Stimulated activated memory B cell treated with anti-CD40 and anti-IgM and Interleukin-4, amounts not matched to agents 10 μg/mL and 1 μg/mL and 100 μg/mL, for 72 hours (primary cell): ENCODE results near the gene MAN1A1.
A peak's percentile ranks its signal among the peaks of the same experiment; 100 is the strongest.

Source experiments
- ATAC-seq: fragments of 150-1000 bp; cut with Tn5 transposase; 2 replicates; pipeline ENCODE4 v1.10.0; 2021
- H3K27ac Mint-ChIP-seq: one replicate; pipeline ENCODE4 v1.8.0; 2022; ENCODE audit warnings: mild to moderate bottlenecking, mixed read lengths
- H3K27me3 Mint-ChIP-seq: one replicate; pipeline ENCODE4 v1.8.0; 2022; ENCODE audit warnings: mixed read lengths
- H3K36me3 Mint-ChIP-seq: one replicate; pipeline ENCODE4 v1.8.0; 2022; ENCODE audit warnings: mixed read lengths
- H3K4me1 Mint-ChIP-seq: one replicate; pipeline ENCODE4 v1.8.0; 2022; ENCODE audit warnings: mixed read lengths
- H3K4me3 Mint-ChIP-seq: one replicate; pipeline ENCODE4 v1.8.0; 2022; ENCODE audit warnings: mild to moderate bottlenecking, moderate library complexity, mixed read lengths
- H3K9me3 Mint-ChIP-seq: one replicate; pipeline ENCODE4 v1.8.0; 2022; ENCODE audit warnings: mixed read lengths

Gene MAN1A1

GRCh38 chr6:119337252-119337651 is 12.3 kb downstream of the MAN1A1 start:
- ATAC-seq: no peak
- H3K4me3 Mint-ChIP-seq: no peak overlapping the region
- H3K36me3 Mint-ChIP-seq: peaks cover 25% of the 10 kb centered on the region
- no peak overlapping the region for H3K27ac Mint-ChIP-seq
- no peaks in the 10 kb centered on the region for H3K27me3 Mint-ChIP-seq
- peaks cover 46% of the 10 kb centered on the region for H3K4me1 Mint-ChIP-seq
- H3K9me3 Mint-ChIP-seq: no peaks in the 10 kb centered on the region

GRCh38 chr6:119334535-119335264 is 14.9 kb downstream of the MAN1A1 start:
- Mint-ChIP-seq H3K36me3 (peaks cover 29% of the 10 kb centered on the region), H3K4me1 (peaks cover 38% of the 10 kb centered on the region)
- no peak for ATAC-seq

GRCh38 chr6:119333707-119334295 is 15.8 kb downstream of the MAN1A1 start:
- ATAC-seq: no peak
- peaks cover 24% of the 10 kb centered on the region for H3K36me3 Mint-ChIP-seq
- H3K27ac Mint-ChIP-seq: no peak overlapping the region
- no peaks in the 10 kb centered on the region for H3K27me3 Mint-ChIP-seq
- H3K9me3 Mint-ChIP-seq: no peaks in the 10 kb centered on the region
- H3K4me3 Mint-ChIP-seq: no peak overlapping the region
- peaks cover 30% of the 10 kb centered on the region for H3K4me1 Mint-ChIP-seq

More at GRCh38 chr6:119334535-119335264, 14.9 kb downstream of the MAN1A1 start:
- Mint-ChIP-seq H3K4me3 (no peak overlapping the region), H3K9me3 (no peaks in the 10 kb centered on the region), H3K27me3 (no peaks in the 10 kb centered on the region), H3K27ac (peak overlapping the region; percentile 22)

GRCh38 chr6:119333063-119333609 is 16.4 kb downstream of the MAN1A1 start:
- peaks cover 27% of the 10 kb centered on the region for H3K4me1 Mint-ChIP-seq
- no peak overlapping the region for H3K27ac Mint-ChIP-seq
- H3K36me3 Mint-ChIP-seq: peaks cover 25% of the 10 kb centered on the region
- no peak overlapping the region for H3K4me3 Mint-ChIP-seq
- no peak for ATAC-seq
- no peaks in the 10 kb centered on the region for H3K9me3 Mint-ChIP-seq
- H3K27me3 Mint-ChIP-seq: no peaks in the 10 kb centered on the region

GRCh38 chr6:119331663-119332286 is 17.8 kb downstream of the MAN1A1 start:
- Mint-ChIP-seq H3K4me3 (no peak overlapping the region), H3K27me3 (no peaks in the 10 kb centered on the region), H3K27ac (no peak overlapping the region), H3K9me3 (no peaks in the 10 kb centered on the region), H3K36me3 (peaks cover 29% of the 10 kb centered on the region), H3K4me1 (peaks cover 27% of the 10 kb centered on the region)
- ATAC-seq: no peak

GRCh38 chr6:119330520-119331113 is 18.9 kb downstream of the MAN1A1 start:
- no peaks in the 10 kb centered on the region for H3K9me3 Mint-ChIP-seq
- H3K27ac Mint-ChIP-seq: no peak overlapping the region
- peaks cover 40% of the 10 kb centered on the region for H3K36me3 Mint-ChIP-seq
- peaks cover 21% of the 10 kb centered on the region for H3K4me1 Mint-ChIP-seq
- H3K27me3 Mint-ChIP-seq: no peaks in the 10 kb centered on the region
- no peak overlapping the region for H3K4me3 Mint-ChIP-seq
- ATAC-seq: no peak

- ATAC-seq: no peak
- peaks cover 35% of the 10 kb centered on the region for H3K36me3 Mint-ChIP-seq
- no peak overlapping the region for H3K27ac Mint-ChIP-seq
- peaks cover 13% of the 10 kb centered on the region for H3K4me1 Mint-ChIP-seq
- H3K27me3 Mint-ChIP-seq: no peaks in the 10 kb centered on the region
- no peaks in the 10 kb centered on the region for H3K9me3 Mint-ChIP-seq
- no peak overlapping the region for H3K4me3 Mint-ChIP-seq
These were observed 19.8 kb downstream of the MAN1A1 start for GRCh38 chr6:119329794-119330180.

- peaks cover 35% of the 10 kb centered on the region for H3K36me3 Mint-ChIP-seq
- H3K27ac Mint-ChIP-seq: no peak overlapping the region
- no peak for ATAC-seq
These were observed 20.4 kb downstream of the MAN1A1 start for GRCh38 chr6:119328892-119329793.

GRCh38 chr6:119328254-119328653 is 21.3 kb downstream of the MAN1A1 start:
- Mint-ChIP-seq H3K27me3 (no peaks in the 10 kb centered on the region), H3K4me3 (no peak overlapping the region), H3K4me1 (peaks cover 10% of the 10 kb centered on the region), H3K27ac (no peak overlapping the region), H3K9me3 (no peaks in the 10 kb centered on the region), H3K36me3 (peaks cover 41% of the 10 kb centered on the region)
- no peak for ATAC-seq

More at GRCh38 chr6:119328892-119329793, 20.4 kb downstream of the MAN1A1 start:
- Mint-ChIP-seq H3K4me3 (no peak overlapping the region), H3K9me3 (no peaks in the 10 kb centered on the region), H3K4me1 (peaks cover 10% of the 10 kb centered on the region), H3K27me3 (no peaks in the 10 kb centered on the region)

GRCh38 chr6:119327810-119328209 is 21.8 kb downstream of the MAN1A1 start:
- Mint-ChIP-seq H3K4me3 (no peak overlapping the region), H3K27me3 (no peaks in the 10 kb centered on the region), H3K4me1 (peaks cover 10% of the 10 kb centered on the region), H3K36me3 (peaks cover 45% of the 10 kb centered on the region), H3K27ac (no peak overlapping the region), H3K9me3 (no peaks in the 10 kb centered on the region)
- ATAC-seq: no peak

- Mint-ChIP-seq H3K4me1 (peaks cover 10% of the 10 kb centered on the region), H3K36me3 (peaks cover 45% of the 10 kb centered on the region), H3K4me3 (no peak overlapping the region), H3K9me3 (no peaks in the 10 kb centered on the region), H3K27me3 (no peaks in the 10 kb centered on the region), H3K27ac (no peak overlapping the region)
- no peak for ATAC-seq
These were observed 23.1 kb downstream of the MAN1A1 start for GRCh38 chr6:119326291-119327005.

- Mint-ChIP-seq H3K36me3 (peaks cover 43% of the 10 kb centered on the region), H3K4me3 (no peak overlapping the region), H3K4me1 (peaks cover 8% of the 10 kb centered on the region), H3K9me3 (no peaks in the 10 kb centered on the region), H3K27ac (no peak overlapping the region), H3K27me3 (no peaks in the 10 kb centered on the region)
- no peak for ATAC-seq
These were observed 23.8 kb downstream of the MAN1A1 start for GRCh38 chr6:119325559-119326265.

- Mint-ChIP-seq H3K4me3 (no peak overlapping the region), H3K4me1 (peaks cover 4% of the 10 kb centered on the region), H3K36me3 (peaks cover 33% of the 10 kb centered on the region), H3K27me3 (no peaks in the 10 kb centered on the region), H3K9me3 (no peaks in the 10 kb centered on the region), H3K27ac (no peak overlapping the region)
- no peak for ATAC-seq
These were observed 24.8 kb downstream of the MAN1A1 start for GRCh38 chr6:119324718-119325117.
